Neural cell (in vitro differentiated cells): ENCODE data around the gene FUNDC1. TPM values are rescaled to one million over a fixed set of nuclear protein-coding genes. Genes with fewer than 3 reads are reported as not detected.

Source experiments
- H2AFZ ChIP-seq: fragments of 200-600, 300-800 bp; sonication (generic), shearing (Covaris generic); 2 replicates; pipeline ENCODE4 v1.6.0; 2014; ENCODE audit warnings: low read depth, mild to moderate bottlenecking, antibody characterized with exemption, low read length, moderate library complexity
- H3F3A ChIP-seq: fragments of 200-600 bp; shearing (Covaris generic); 2 replicates; pipeline ENCODE4 v1.6.1; 2016; ENCODE audit warnings: mild to moderate bottlenecking, moderate library complexity, mixed read lengths, antibody characterized with exemption, low read length; ENCODE audit not compliant: insufficient read depth, poor library complexity, severe bottlenecking
- H3K27ac ChIP-seq: fragments of 200-600, 300-800 bp; sonication (generic), shearing (Covaris generic); 2 replicates; pipeline ENCODE4 v1.5.1; 2014; ENCODE audit warnings: mild to moderate bottlenecking, low read length, moderate library complexity
- H3K27me3 ChIP-seq: fragments of 300-800, 200-600 bp; sonication (generic), shearing (Covaris generic); 2 replicates; pipeline ENCODE4 v1.6.0; 2014; ENCODE audit warnings: mild to moderate bottlenecking, low read depth, low read length, moderate library complexity; ENCODE audit not compliant: insufficient read depth
- H3K36me3 ChIP-seq: fragments of 300-800, 200-600 bp; sonication (generic), shearing (Covaris generic); 2 replicates; pipeline ENCODE4 v1.5.1; 2014; ENCODE audit warnings: mild to moderate bottlenecking, antibody characterized with exemption, low read length, moderate library complexity; ENCODE audit not compliant: insufficient read depth
- H3K4me2 ChIP-seq: fragments of 300-800, 200-600 bp; sonication (generic), shearing (Covaris generic); 2 replicates; pipeline ENCODE4 v1.6.0; 2014; ENCODE audit warnings: mild to moderate bottlenecking, low read length
- H3K4me3 ChIP-seq: fragments of 300-800, 200-600 bp; sonication (generic), shearing (Covaris generic); 2 replicates; pipeline ENCODE4 v1.5.1; 2014; ENCODE audit warnings: mild to moderate bottlenecking, low read length, moderate library complexity
- H3K79me2 ChIP-seq: fragments of 200-600 bp; shearing (Covaris generic); replicated peaks from 2 replicates; pipeline ENCODE4 v1.6.0; 2014; ENCODE audit warnings: mild to moderate bottlenecking, low read length, moderate library complexity; ENCODE audit not compliant: insufficient read depth
- H3K9ac ChIP-seq: fragments of 300-800, 200-600 bp; sonication (generic), shearing (Covaris generic); 2 replicates; pipeline ENCODE4 v1.6.1; 2016; ENCODE audit warnings: mild to moderate bottlenecking, low read length, mixed read lengths
- H3K9me2 ChIP-seq: fragments of 200-600 bp; shearing (Covaris generic); 2 replicates; pipeline ENCODE4 v1.6.1; 2016; ENCODE audit warnings: mild to moderate bottlenecking, low read length, mixed read lengths; ENCODE audit not compliant: insufficient read depth
- H3K9me3 ChIP-seq: fragments of 200-600, 300-800 bp; sonication (generic), shearing (Covaris generic); 2 replicates; pipeline ENCODE4 v1.6.1; 2016; ENCODE audit warnings: mild to moderate bottlenecking, mixed run types, low read length, moderate library complexity, mixed read lengths
- H4K20me1 ChIP-seq: fragments of 200-600 bp; shearing (Covaris generic); 2 replicates; pipeline ENCODE4 v1.6.1; 2016; ENCODE audit warnings: mild to moderate bottlenecking, mixed run types; ENCODE audit not compliant: insufficient read depth
- CTCF ChIP-seq: fragments of 450-650 bp; IDR thresholded peaks from 2 replicates; pipeline ENCODE4 v1.5.1; 2014; ENCODE audit warnings: antibody characterized with exemption, mild to moderate bottlenecking, moderate library complexity; ENCODE audit not compliant: poor library complexity, severe bottlenecking
- EP300 ChIP-seq: fragments of 450-650 bp; conservative IDR thresholded peaks from 2 replicates; pipeline ENCODE4 v1.6.1; 2014; ENCODE audit warnings: antibody characterized with exemption, mild to moderate bottlenecking, moderate library complexity; ENCODE audit not compliant: poor library complexity, severe bottlenecking
- EZH2 ChIP-seq: fragments of 200-600, 300-800 bp; shearing (Covaris generic), sonication (generic); IDR thresholded peaks from 2 replicates; pipeline ENCODE4 v1.6.1; 2014; ENCODE audit warnings: antibody characterized with exemption, low read length, borderline replicate concordance, mild to moderate bottlenecking; ENCODE audit not compliant: insufficient read depth, poor library complexity, severe bottlenecking
- POLR2AphosphoS5 ChIP-seq: IDR thresholded peaks from 2 replicates; pipeline ENCODE4 v1.6.1; 2012
- RAD21 ChIP-seq: fragments of 450-650 bp; conservative IDR thresholded peaks from 2 replicates; pipeline ENCODE4 v1.6.1; 2014; ENCODE audit warnings: antibody characterized with exemption, mild to moderate bottlenecking, moderate library complexity
- REST ChIP-seq: IDR thresholded peaks from 2 replicates; pipeline ENCODE4 v1.6.1; 2012; ENCODE audit warnings: borderline replicate concordance
- SMC3 ChIP-seq: fragments of 450-650 bp; conservative IDR thresholded peaks from 2 replicates; pipeline ENCODE4 v1.6.1; 2014; ENCODE audit warnings: antibody characterized with exemption, mild to moderate bottlenecking, moderate library complexity; ENCODE audit not compliant: poor library complexity
- TAF1 ChIP-seq: IDR thresholded peaks from 2 replicates; pipeline ENCODE4 v1.6.1; 2012; ENCODE audit warnings: low read depth
- polyA plus RNA-seq: library from polyadenylated mRNA; depleted of rRNA; stranded (reverse); fragments of >200 nt; gene quantifications from 2 replicates; pipeline ENCODE4 v1.2.3, GENCODE V29; 2014

FUNDC1 gene
- polyA plus RNA-seq, 1 donor from 2014 or later, result 29.9 TPM

GRCh38 chrX:44495091-44495490, 47.6 kb downstream of the FUNDC1 start:
- no peak overlapping the region for H3K9ac ChIP-seq
- H3K79me2 ChIP-seq, result no peaks in the 10 kb centered on the region
- no peaks in the 10 kb centered on the region for H3K27me3 ChIP-seq
- H3K9me3 ChIP-seq, result no peaks in the 10 kb centered on the region
- no peak overlapping the region for H3K4me3 ChIP-seq
- TF ChIP-seq CTCF, result no peak
- TF ChIP-seq EP300, result no peak
- TF ChIP-seq TAF1, result no peak
- TF ChIP-seq EZH2, result no peak
- no peaks in the 10 kb centered on the region for H4K20me1 ChIP-seq
- no peaks in the 10 kb centered on the region for H3K36me3 ChIP-seq
- no peak overlapping the region for H3K27ac ChIP-seq
- H3F3A ChIP-seq, result no peaks in the 10 kb centered on the region
- no peaks in the 10 kb centered on the region for H3K9me2 ChIP-seq
- no peak overlapping the region for H3K4me2 ChIP-seq
- H2AFZ ChIP-seq, result no peak overlapping the region

- Histone ChIP-seq H3K9me3 (no peaks in the 10 kb centered on the region), H3F3A (no peaks in the 10 kb centered on the region), H3K4me2 (no peak overlapping the region), H2AFZ (no peak overlapping the region), H3K27me3 (no peaks in the 10 kb centered on the region), H4K20me1 (no peaks in the 10 kb centered on the region), H3K79me2 (no peaks in the 10 kb centered on the region), H3K4me3 (no peak overlapping the region), H3K36me3 (no peaks in the 10 kb centered on the region), H3K9ac (no peak overlapping the region), H3K27ac (no peak overlapping the region), H3K9me2 (no peaks in the 10 kb centered on the region)
- TF ChIP-seq TAF1, result no peak
- no peak for TF ChIP-seq SMC3
- no peak for TF ChIP-seq RAD21
- TF ChIP-seq POLR2AphosphoS5, result no peak
- no peak for TF ChIP-seq EZH2
These were observed 48.3 kb downstream of the FUNDC1 start for GRCh38 chrX:44494357-44494756.

- Histone ChIP-seq H3K36me3 (no peaks in the 10 kb centered on the region), H3K9ac (no peak overlapping the region), H2AFZ (no peak overlapping the region), H3F3A (no peaks in the 10 kb centered on the region), H4K20me1 (no peaks in the 10 kb centered on the region), H3K4me2 (no peak overlapping the region), H3K27me3 (no peaks in the 10 kb centered on the region), H3K79me2 (no peaks in the 10 kb centered on the region), H3K27ac (no peak overlapping the region), H3K4me3 (no peak overlapping the region), H3K9me3 (no peaks in the 10 kb centered on the region), H3K9me2 (no peaks in the 10 kb centered on the region)
- no peak for TF ChIP-seq TAF1
These were observed 53.1 kb downstream of the FUNDC1 start for GRCh38 chrX:44489515-44489914.

GRCh38 chrX:44484607-44485146, 58.0 kb downstream of the FUNDC1 start:
- Histone ChIP-seq H3K27me3 (no peaks in the 10 kb centered on the region), H3K9me3 (no peaks in the 10 kb centered on the region)
- TF ChIP-seq POLR2AphosphoS5 (no peak), EZH2 (no peak), CTCF (no peak), SMC3 (no peak), EP300 (no peak), REST (no peak)

More at GRCh38 chrX:44484607-44485146, 58.0 kb downstream of the FUNDC1 start:
- Histone ChIP-seq H3K9me2 (no peaks in the 10 kb centered on the region), H3F3A (no peaks in the 10 kb centered on the region), H3K9ac (no peak overlapping the region), H3K4me3 (no peak overlapping the region), H3K36me3 (no peaks in the 10 kb centered on the region), H3K79me2 (no peaks in the 10 kb centered on the region), H3K27ac (no peak overlapping the region), H2AFZ (no peak overlapping the region), H4K20me1 (no peaks in the 10 kb centered on the region), H3K4me2 (no peak overlapping the region)
